ENCODE results near the gene CUL7. TPM values are rescaled to one million over a fixed set of nuclear protein-coding genes. Genes with fewer than 3 reads are reported as not detected.
A peak's percentile ranks its signal among the peaks of the same experiment; 100 is the strongest.

CUL7 gene
- total and polyA plus RNA-seq, 2 of the 8 experiments (the other 6 are each of a cell fraction or from before 2014, with no cell fraction given), result 10.8 to 15.0 TPM

GRCh38 chr6:43034190-43034525 is 19.5 kb downstream of the CUL7 start:
- no peak overlapping the region for H3K9ac ChIP-seq (replicated peaks in 1 of 4; ENCODE audit: extremely low read depth in 1 of 4, low read depth in 3 of 4, low read length in 3 of 4)
- CTCF ChIA-PET (ENCODE audit: partially characterized antibody), result interaction anchor here (0.8 to 2.2 kb wide), 11 partner anchors 8 to 473 kb away, joined by 3 to 5 read pairs (median 4); no protein-coding TSS in a partner anchor
- H4K5ac ChIP-seq (ENCODE audit: insufficient read length, low read depth, low read length), result no peak overlapping the region
- H2AFZ ChIP-seq (ENCODE audit: low read length), result no peak overlapping the region
- H3K23ac ChIP-seq (ENCODE audit: insufficient read length), result no peak overlapping the region
- H4K91ac ChIP-seq (replicated peaks; ENCODE audit: insufficient read length, low read length), result no peak overlapping the region
- no peaks in the 10 kb centered on the region for H3K79me2 ChIP-seq (ENCODE audit: control insufficient read depth in 1 of 2, insufficient read depth in 2 of 2, low read length in 2 of 2)
- no peak overlapping the region for H3K18ac ChIP-seq (ENCODE audit: extremely low read depth, low read length)
- WGBS, 2 experiments (ENCODE audit: extremely low coverage in 1 of 2, insufficient coverage in 1 of 2, insufficient read length in 1 of 2, insufficient replicate concordance in 2 of 2, low coverage in 1 of 2, low lambda C conversion rate in 2 of 2, missing lambda C conversion rate in 1 of 2), result 88% methylated on average over 2 of the region's 2 CpGs; no CpG with 5 or more reads in 1 of the 2 experiments
- H2AK5ac ChIP-seq (ENCODE audit: low read depth, low read length), result no peak overlapping the region
- no peak overlapping the region for H3K27ac ChIP-seq (ENCODE audit: low read depth, low read length)
- no peak overlapping the region for H2BK5ac ChIP-seq (ENCODE audit: low read depth, low read length)
- no peak overlapping the region for H3K4ac ChIP-seq (replicated peaks; ENCODE audit: insufficient read length, low read depth, low read length)
- POLR2A ChIA-PET (ENCODE audit: partially characterized antibody), result interaction anchor here (0.9 to 29.7 kb wide), 3 partner anchors 8 to 57 kb away, joined by 3 to 584 read pairs (median 584); partner anchors contain the start of genes CUL7, KLHDC3, MEA1 and RRP36
- no peak overlapping the region for H3K14ac ChIP-seq (ENCODE audit: insufficient read length)
- no peak overlapping the region for H2BK12ac ChIP-seq (ENCODE audit: low read depth, low read length)
- peak in 2 of 3 experiments; percentile 23 to 30; a peak in 2 of 4 replicates for TF ChIP-seq CTCF (IDR thresholded peaks at IDR 0.05; ENCODE audit: control extremely low read depth in 1 of 3, insufficient read depth in 1 of 3, low read depth in 1 of 3, low read length in 3 of 3)
- no peak for TF ChIP-seq KDM1A (IDR thresholded peaks at IDR 0.05; ENCODE audit: borderline replicate concordance, low read length)
- H3K4me2 ChIP-seq (ENCODE audit: insufficient read depth in 1 of 2, low read depth in 2 of 2, low read length in 2 of 2), result no peak overlapping the region
- H4K20me1 ChIP-seq (replicated peaks in 1 of 2; ENCODE audit: control insufficient read depth in 1 of 2, insufficient read depth in 2 of 2, low read length in 2 of 2), result peaks cover 2 to 17% of the 10 kb centered on the region in 2 experiments
- no peak overlapping the region for H3K4me3 ChIP-seq (ENCODE audit: extremely low read depth in 1 of 4, insufficient read depth in 2 of 4, low read depth in 3 of 4, low read length in 4 of 4)
- H3K23me2 ChIP-seq (ENCODE audit: low read depth, low read length), result 0 out of 2 replicates have a peak, but pooled peaks cover 2% of the 10 kb centered on the region
- no peaks in the 10 kb centered on the region for H3K27me3 ChIP-seq (replicated peaks in 1 of 4; ENCODE audit: control insufficient read depth in 3 of 4, extremely low read depth in 1 of 4, insufficient read depth in 3 of 4, low read length in 3 of 4)
- H2BK120ac ChIP-seq (replicated peaks; ENCODE audit: low read depth, low read length), result no peak overlapping the region
- FAIRE-seq (no peak), DNase-seq (ENCODE audit: low read depth in 1 of 2, low spot score in 2 of 2) (no peak)
- H3K9me3 ChIP-seq (ENCODE audit: insufficient read depth in 2 of 2, low read depth in 1 of 2, low read length in 1 of 2), result no peaks in the 10 kb centered on the region
- no peak overlapping the region for H2BK20ac ChIP-seq (ENCODE audit: low read length)
- no peak overlapping the region for H2BK15ac ChIP-seq (ENCODE audit: low read length)
- H3K36me3 ChIP-seq (ENCODE audit: control insufficient read depth in 2 of 4, insufficient read depth in 4 of 4, low read length in 3 of 4), result peaks cover 10 to 47% (median 23%) of the 10 kb centered on the region in 4 experiments
- H3K4me1 ChIP-seq (replicated peaks in 1 of 4; ENCODE audit: control insufficient read depth in 3 of 4, insufficient read depth in 4 of 4, low read length in 3 of 4), result no peaks in the 10 kb centered on the region
- H3K56ac ChIP-seq (replicated peaks; ENCODE audit: insufficient read length, low read depth, low read length), result no peak overlapping the region
- no peak overlapping the region for H4K8ac ChIP-seq (ENCODE audit: extremely low read depth, insufficient read depth, low read length)
- H3K79me1 ChIP-seq (ENCODE audit: low read depth, low read length), result no peaks in the 10 kb centered on the region
